NCI-H1092 (cell line): ENCODE results near the gene CDC34.

ENCODE experiments used
- DNase-seq: peaks from one replicate; lab custom pipeline; 2025; lab: John Stamatoyannopoulos, UW

Gene CDC34

DNA sequence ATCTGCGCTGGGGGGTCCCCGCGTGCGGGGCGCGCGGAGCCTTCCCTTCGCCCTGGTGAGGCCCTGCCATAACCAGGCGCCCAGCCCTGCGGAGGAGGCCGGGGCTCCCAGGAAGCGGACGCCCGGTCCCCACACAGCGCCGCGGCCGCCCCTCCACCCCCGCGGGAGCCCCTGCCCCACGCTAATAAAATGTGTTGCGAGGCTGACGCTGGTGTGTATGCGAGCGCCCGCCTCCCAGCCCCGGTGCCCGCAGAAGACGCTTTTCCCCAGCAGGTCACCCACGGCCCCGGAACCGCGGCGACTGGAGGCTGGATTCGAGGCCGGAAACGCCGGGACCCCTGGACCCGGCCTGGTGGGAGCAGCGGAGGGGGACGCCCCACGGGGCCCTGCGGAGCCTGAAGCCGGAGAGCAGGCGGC, 12.1 kb upstream of the CDC34 start:
- DNase-seq = no peak

DNA sequence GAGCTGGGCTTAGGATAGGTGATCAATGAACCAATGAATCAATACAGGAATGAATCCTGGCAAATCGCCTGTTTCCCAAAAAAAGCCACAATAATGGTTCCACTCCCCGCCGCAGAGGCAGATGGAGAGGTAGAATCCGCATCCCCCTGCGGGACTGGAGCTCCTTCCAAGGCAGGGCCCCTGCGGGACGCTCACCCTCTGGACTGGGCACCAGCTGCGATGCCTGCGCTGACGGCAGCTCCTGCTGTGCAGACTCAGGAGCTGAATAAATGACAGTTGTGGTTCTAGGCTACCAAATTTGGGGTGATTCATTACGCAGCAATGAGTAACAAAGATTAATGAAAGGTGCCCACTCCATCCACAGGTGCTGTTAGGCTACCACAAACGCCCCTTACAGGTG, 8.8 kb upstream of the CDC34 start:
- no peak for DNase-seq

DNA sequence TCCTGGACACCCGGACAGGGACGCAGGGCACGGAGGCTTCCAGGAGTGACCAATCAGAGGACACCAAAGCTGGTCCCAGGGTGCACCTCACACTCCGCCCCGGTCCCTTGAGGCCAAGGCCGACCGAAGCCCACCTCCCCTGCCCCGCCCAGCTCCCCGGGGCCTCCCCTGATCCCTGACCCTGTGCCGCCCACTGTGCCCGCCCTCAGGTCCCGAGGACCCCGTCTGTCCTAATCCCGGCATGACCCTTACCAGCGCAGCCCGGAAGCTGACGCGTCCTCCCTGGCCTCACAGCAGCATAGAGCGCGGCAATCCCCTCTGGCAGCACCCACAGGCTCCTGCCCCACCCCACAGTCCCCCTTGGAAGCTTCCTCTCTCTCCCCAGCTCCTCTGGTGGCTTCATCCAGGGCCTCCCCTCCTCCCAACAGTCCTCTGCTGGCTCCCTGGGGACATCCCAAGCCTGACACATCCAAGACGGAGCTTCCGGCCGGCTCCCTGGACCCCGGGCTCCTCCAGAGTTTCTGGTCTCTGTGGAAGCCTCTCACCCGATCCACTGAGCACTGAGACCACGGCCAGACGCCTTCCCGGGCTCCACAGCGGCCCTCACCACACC, 7.4 kb upstream of the CDC34 start:
- DNase-seq = no peak

DNA sequence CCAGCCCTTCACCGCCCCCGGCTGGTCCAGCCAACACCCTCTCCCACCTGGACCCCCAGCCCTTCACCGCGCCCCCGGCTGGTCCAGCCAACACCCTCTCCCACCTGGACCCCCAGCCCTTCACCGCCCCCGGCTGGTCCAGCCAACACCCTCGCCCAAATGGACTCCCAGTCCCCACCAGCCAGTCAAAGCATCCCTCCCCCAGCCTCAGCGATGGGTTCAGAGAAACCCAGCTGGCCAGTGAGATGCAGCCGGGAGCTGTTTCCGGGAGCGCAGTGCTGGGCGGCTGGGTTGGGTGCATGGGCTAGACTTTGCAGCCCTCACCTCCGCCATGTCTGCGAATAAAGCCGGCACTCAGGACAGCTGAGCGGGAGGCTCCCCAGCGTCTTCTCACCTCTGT, 6.5 kb upstream of the CDC34 start:
- no peak for DNase-seq

DNA sequence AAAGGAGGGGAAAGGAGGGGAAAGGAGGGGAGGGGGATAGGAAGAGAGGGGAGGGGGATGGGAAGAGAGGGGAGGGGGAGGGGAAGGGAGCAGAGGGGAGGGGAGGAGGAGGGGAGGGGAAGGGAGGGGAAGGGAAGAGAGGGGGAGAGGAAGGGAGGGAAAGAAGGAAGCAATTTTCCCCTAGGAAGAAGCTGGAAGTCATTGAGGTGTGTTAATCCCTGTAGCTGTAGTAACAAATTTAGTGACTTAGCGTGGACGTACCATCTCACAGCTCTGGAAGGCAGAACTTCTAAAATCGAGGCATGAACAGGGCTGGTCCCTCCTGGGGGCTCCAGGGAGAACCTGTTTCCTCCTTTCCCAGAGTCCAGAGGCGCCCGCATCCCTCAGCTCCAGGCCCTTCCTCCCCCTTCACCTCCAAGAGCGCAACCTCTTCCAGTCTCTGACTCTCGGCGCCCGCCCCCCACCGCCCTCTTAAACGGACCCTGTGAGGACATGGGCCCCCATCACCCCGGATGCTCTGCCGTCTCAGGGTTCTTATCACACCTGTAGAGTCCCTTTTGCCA, 5.6 kb upstream of the CDC34 start:
- DNase-seq = no peak

DNA sequence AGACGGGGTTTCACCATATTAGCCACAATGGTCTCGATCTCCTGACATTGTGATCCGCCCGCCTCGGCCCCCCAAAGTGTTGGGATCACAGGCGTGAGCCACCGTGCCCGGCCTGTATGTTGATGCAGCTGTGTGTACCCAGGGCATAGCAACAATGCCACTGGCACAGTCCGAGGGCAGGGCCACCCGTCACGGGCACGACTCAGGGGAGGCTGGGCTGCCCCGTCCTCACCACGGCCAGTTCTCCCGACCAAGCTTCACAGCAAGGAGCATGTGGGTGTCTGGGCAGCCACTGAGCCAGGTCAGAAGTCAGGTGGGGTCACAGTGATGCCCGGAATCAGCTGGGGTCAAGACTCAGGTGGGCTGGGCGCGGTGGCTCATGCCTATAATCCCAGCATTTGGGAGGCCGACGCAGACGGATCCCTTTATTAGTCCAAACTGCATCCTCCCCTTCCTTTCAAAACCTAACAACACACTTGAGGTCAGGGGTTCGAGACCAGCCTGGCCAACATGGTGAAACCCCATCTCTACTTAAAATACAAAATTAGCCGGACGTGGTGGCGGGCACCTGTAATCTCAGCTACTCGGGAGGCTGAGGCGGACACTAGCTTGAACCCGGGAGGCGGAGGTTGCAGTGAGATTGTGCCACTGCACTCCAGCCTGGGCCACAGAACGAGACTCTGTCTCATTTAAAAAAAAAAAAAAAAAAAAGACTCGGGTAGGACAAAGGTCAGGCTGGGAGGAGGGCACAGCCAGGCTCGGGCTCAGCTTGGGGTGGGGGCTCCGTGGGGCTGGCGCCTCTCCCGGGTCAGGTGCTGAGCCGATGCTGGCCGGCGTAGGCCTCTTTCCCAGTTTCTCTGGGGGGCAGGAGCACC, 1.2 kb upstream of the CDC34 start:
- no peak for DNase-seq

DNA sequence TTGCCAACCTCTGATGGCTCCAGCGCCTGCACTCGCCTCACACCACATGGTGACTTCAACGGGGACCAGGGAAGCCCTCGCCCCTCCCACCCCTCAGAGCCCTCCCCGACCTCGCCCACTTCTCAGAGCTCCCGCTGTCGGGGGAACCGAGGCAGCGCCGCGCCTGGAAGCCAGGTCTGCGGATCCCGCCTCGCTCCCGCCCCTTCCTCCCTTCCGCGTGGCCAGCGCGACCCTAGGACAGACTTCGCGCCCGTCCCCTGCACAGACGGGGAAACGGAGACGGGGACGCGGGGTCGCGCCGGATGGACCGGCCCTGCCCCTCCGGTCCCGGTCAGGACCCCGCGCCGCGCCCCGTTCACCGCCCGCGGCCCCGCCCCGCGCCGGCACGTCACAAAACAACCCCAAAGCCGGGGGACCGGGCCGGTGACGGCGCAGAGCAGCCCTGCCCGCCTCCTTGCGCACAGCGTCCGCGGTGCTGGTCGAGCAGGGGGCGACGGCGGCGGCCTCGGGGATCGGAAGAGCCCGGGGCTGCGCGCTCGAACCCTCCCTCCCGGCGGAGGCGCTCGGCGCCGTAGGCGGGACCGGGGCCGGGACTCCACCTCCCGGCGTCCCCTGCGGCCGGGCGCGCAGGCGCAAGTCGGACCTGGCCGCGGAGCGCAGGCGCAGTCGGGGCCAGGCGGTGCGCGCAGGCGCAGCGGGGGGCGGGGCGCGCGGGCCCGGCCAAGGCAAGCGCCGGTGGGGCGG, 379 bp upstream of the CDC34 start:
- peak; percentile 84 for DNase-seq

DNA sequence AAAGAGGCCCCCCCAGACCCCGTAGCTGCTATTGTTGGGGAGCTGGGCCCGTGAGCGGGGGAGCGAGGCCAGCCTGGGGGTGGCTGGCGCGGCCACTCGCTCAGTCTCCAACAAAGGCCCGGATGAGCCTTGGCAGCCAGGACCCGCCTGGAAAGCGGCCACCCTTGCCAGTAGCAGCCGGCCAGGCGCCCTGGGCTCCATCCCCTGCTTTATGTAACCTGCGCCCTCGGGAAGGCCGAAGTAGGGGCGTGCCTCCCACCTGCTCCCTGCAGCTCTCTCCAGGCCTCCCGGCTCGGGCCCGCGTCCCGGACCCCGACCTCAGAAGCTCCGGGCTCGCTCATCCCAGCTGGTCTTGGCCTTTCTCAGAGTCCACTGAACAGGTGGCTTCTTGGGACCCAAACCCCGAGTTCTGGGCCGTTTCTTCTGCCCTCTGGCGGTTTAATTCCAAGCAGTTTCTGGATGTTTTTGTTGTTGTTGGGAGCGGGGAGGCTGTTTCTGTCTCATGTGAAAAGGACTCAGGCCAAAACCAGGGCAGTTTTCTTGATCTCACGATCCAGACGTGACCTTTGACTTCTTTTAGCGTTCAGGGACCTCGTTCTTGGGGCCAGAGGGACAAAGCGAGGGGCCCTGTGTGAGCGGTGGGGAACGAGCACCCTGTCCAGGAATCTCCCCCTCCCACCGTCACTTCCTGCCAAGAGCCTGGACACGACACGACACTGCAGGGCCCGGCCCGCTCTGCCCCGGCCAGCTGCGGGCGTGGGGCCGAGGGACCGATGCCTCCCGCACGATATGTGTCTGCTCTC, 1.2 kb downstream of the CDC34 start:
- DNase-seq = peak; percentile 72

DNA sequence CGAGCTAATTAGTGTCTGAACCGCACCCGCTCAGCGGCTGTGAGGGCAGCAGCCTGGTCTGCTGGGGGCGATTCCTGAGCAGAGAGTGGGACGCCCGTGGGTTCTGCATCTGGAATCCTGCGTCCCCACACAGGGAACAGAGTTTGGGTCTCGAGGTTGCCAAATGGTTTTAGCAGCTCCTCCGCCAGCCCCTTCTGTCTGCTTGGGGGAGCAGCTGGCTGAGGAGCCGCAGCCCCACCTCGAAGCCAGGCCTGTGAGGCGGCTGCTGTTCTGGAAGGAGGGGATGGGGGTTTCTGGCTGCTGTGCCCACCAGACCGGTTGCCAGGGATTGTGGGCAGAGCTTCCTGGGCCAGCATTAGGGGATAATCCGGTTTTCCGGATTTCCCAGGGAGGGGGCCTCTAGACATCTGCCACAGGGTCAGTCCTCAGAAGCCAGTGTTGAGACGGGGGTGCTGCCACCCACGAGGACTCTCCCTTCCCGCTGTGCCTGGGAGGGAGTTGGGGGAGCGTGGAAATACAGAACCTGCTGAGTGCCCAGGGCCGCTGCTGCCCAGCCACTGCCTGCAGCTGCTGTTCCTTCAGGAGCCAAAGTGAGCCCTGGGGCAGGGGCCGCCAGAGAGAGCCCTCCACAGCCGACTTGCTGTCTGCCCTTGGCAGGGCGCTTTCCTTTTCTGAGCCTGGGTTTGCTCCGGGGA, 2.0 kb downstream of the CDC34 start:
- DNase-seq = no peak

DNA sequence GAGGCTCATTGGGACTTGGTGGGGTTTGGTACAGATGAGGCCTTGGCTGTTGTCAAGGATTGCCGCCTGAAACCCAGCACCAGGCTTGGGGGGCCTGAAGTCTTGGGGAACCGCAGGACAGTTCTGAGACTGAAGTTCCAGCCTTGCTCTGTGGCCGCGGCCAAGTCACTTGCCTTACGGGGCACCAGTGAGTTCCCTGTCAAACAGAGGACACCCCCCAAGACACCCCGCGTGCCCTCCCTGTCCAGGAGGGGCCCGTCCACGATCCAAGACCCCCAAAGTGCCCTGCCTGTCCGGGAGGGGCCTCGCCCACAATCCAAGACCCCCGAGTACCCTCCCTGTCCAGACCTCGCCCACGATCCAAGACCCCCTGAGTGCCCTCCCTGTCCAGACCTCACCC, 2.5 kb downstream of the CDC34 start:
- DNase-seq = no peak

DNA sequence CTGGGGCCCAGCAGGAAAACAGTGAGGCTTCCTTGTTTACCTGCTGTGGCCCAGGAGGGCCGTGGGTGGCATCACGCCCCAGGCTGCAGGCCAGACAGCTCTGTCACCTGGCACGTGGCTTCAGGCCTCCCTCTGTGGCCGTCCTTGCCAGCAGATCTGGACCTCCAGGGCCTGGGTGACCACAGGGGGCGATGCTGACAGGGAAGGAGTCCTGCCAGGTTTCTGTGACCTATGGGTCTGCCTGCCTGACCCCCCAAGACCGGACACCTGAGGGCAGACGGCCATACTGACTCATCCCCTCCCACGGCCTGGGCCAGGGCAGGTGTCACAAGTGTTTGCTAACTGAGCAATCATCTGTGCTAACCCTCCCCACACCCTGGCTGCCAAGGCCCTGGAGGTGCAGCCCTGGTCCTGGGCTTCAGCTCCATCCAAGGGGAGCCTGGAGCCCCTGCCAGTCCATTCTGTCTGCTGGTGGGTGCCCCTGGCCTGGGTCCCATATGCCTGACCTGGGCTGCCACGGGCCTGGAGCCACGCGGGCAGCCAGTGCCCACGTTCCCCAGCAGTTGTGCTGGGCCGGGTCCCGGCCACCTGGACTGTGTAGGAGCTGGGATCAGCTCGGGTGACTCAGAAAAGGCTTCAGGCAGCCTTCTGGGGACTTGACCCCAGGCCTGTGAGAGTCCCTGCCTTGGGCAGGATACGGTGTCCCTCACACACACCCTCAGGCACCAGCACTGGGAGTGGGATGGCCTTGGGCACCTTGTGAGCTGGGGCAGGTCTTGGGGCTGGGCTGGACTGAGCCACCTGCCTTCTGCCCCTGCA, 3.7 kb downstream of the CDC34 start:
- no peak for DNase-seq

DNA sequence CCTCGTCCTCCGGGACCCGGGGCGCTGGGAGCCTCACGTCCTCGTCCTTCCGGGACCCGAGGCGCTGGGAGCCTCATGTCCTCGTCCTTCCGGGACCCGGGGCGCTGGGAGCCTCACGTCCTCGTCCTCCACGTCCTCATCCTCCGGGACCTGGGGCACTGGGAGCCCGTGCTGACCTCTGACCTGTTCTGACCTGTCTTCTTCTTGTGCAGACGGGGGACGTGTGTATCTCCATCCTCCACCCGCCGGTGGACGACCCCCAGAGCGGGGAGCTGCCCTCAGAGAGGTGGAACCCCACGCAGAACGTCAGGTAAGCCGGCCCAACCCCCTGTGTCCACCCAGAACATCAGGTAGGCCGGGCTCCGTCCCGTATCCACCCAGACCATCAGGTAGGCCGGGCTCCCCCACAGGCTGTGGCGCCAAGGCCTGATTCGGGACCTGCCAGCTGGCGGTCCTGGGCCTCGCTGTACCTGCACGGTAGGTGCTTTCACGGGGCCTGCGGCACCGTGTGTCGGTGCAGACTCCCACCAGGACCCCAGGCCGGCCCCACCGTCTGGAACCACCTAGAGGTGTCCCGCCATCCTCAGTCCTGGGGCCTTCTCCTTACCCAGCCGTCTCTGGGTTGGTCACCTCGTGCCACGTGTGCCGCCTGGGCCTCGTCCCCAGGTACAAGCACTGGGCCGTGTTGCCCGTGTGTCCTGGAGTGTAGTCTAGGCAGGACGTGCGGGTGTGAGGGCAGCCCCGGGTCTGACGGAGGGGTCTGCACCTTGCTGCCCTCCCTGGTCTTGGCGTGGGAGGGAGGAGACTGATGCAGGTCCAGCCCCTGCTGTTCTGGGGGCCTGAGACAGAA, 4.7 kb downstream of the CDC34 start:
- no peak for DNase-seq

DNA sequence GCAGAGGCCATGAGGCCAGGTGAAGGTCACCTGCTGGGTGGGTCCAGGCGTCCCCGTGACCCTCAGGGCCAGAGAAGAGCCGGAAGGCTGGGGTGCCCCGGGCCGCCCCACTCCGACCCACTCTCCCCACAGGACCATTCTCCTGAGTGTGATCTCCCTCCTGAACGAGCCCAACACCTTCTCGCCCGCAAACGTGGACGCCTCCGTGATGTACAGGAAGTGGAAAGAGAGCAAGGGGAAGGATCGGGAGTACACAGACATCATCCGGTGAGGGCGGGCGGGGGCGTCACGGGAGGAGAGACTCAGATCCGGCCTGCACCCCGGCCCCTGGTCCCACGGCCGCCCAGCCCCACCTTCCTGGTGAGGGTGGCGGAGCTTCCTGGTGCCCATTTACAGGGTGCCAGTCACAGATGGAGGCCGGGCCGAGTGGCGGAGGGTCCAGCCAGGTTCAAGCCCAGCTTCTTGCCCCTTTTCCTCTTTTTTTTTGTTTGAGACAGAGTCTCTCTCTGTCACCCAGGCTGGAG, 5.4 kb downstream of the CDC34 start:
- no peak for DNase-seq

DNA sequence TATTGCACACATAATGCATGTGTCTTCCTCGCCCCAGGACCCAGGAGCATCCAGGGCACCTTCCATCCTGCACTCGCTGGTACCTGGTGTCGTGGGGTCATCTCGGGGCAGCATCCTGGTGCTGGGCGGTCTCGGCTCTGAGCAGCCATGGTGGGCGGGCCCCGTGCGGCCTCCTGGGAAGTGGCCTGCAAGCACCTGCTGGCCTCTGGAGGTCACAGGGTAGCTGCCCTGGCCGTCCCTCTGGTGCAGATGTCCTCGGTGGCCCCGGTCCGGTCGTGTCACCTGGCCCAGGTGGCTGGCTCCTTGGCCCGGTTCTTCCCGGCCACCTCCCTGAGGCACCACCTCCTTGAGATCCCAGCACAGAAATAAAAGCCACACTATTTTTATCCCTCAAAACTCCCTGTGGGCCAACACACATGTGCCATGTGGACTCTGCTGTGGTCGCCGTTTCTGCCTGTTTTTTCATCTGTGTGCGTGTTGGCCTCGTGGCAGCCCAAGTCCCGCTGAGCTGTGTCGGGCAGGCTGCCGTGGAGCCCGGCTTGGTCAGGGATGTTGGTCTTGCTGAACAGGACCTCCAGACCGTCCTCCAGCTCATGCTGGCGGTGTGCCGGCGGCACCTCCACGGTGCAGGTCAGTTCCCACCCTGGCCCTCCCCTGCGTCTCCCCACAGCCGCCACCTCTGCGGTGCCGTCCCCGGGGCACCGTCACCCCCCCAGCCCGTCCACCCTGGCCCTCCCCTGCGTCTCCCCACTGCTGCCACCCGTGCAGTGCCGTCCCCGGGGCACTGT, 7.3 kb downstream of the CDC34 start:
- DNase-seq = no peak

DNA sequence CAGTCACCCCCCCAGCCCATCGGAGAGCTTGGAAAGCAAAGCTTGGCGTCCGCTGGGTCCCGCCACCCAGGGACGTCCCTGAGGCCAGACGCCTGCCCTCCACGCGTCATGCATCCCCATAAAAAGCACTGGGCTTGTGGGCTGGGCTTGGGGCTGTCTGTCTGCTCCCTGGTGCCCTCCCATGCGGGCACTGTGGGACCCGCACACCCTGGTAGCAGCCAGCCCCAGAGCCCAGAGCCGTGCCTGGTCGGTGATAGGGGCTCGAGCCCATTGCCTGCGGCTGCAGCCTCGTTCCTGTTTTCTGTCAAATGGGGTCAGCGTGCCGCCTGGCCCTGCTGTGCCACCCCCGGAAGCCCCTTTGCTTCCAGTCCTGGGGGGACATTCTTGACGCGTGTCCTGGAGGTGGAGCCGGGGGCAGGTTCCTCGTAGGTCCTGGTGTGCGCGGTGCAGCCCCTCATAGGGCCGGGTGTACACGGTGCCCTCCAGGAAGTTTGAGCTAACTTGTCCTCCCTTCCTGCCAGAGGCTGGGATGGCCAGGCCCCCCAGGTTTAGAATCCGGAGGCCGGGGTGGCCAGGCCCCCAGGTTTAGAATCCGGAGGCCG, 8.0 kb downstream of the CDC34 start:
- no peak for DNase-seq

DNA sequence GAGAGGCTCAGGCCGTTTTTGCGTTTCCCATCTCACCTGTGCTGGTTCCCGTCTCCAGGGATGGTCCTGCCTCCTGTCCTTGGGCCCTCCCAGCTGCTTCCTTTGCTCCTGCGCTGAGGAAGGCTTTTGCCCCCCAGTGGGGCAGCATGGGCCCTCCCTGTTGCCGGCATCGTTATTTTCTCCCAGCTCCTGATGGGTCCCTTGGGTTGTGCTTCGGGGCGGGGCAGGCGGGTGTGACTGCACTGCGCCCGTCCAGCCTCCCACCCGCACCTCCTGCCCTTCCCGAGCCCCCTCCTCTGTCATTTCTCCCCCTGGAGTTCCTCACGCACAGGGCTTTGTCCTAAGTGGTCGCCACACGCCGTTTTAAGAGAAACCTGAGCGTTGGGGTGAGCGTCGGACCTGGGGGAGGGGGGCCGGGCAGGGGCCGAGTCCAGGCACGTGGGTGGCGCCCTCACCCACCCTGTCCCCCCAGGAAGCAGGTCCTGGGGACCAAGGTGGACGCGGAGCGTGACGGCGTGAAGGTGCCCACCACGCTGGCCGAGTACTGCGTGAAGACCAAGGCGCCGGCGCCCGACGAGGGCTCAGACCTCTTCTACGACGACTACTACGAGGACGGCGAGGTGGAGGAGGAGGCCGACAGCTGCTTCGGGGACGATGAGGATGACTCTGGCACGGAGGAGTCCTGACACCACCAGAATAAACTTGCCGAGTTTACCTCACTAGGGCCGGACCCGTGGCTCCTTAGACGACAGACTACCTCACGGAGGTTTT, 9.5 kb downstream of the CDC34 start:
- DNase-seq = no peak

DNA sequence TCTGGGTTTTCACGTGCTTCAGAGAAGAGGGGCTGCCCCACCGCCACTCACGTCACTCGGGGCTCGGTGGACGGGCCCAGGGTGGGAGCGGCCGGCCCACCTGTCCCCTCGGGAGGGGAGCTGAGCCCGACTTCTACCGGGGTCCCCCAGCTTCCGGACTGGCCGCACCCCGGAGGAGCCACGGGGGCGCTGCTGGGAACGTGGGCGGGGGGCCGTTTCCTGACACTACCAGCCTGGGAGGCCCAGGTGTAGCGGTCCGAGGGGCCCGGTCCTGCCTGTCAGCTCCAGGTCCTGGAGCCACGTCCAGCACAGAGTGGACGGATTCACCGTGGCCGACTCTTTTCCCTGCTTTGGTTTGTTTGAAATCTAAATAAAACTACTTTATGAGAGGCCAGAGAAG, 10.1 kb downstream of the CDC34 start:
- DNase-seq = no peak
